H1 (cell line): ENCODE measurements around the gene TMEM108. TPM values are rescaled to one million over a fixed set of nuclear protein-coding genes. Genes with fewer than 3 reads are reported as not detected.

ENCODE experiments used
- CTCF ChIA-PET: fragments of 300-600 bp; sonication (Branson Sonifier 250); formaldehyde crosslinking; loops from one replicate; lab custom pipeline; 2021; ENCODE audit not compliant: partially characterized antibody; lab: Charles Lee
- POLR2A ChIA-PET: fragments of 300-600 bp; sonication (Branson Sonifier 250); formaldehyde crosslinking; loops from one replicate; lab custom pipeline; 2021; ENCODE audit warnings: inconsistent platforms; ENCODE audit not compliant: partially characterized antibody; lab: Charles Lee
- DNase-seq, 2 experiments: peaks; one replicate each; pipeline versions ENCODE4 v3.0.0 to v3.0.0-alpha.2; 2010 to 2022; ENCODE audit warnings: low spot score in 2 of 2, low read depth in 1 of 2, mixed read lengths in 1 of 2
- FAIRE-seq: peaks from 2 replicates; lab custom pipeline; 2011; peaks lifted over from hg19 to GRCh38; lab: Jason Lieb, UNC
- H2AFZ ChIP-seq: 2 replicates; pipeline ENCODE4 v1.8.1; 2012; ENCODE audit warnings: low read length, inconsistent platforms
- H2AK5ac ChIP-seq: 2 replicates; pipeline ENCODE4 v1.6.1; 2013; ENCODE audit warnings: low read depth, low read length
- H2BK120ac ChIP-seq: replicated peaks from 2 replicates; pipeline ENCODE3; 2013; ENCODE audit warnings: low read depth, low read length, inconsistent platforms
- H2BK12ac ChIP-seq: 2 replicates; pipeline ENCODE4 v1.6.1; 2013; ENCODE audit warnings: low read depth, low read length
- H2BK15ac ChIP-seq: 2 replicates; pipeline ENCODE4 v1.6.1; 2013; ENCODE audit warnings: low read length
- H2BK20ac ChIP-seq: 2 replicates; pipeline ENCODE4 v1.6.1; 2013; ENCODE audit warnings: low read length
- H2BK5ac ChIP-seq: 2 replicates; pipeline ENCODE4 v1.6.1; 2013; ENCODE audit warnings: low read depth, low read length
- H3K14ac ChIP-seq: 2 replicates; pipeline ENCODE4 v1.6.1; 2013; ENCODE audit warnings: inconsistent platforms; ENCODE audit not compliant: insufficient read length
- H3K18ac ChIP-seq: 2 replicates; pipeline ENCODE4 v1.6.1; 2013; ENCODE audit warnings: low read length; ENCODE audit errors: extremely low read depth
- H3K23ac ChIP-seq: 2 replicates; pipeline ENCODE4 v1.6.1; 2013; ENCODE audit warnings: inconsistent platforms; ENCODE audit not compliant: insufficient read length
- H3K23me2 ChIP-seq: 2 replicates; pipeline ENCODE4 v1.6.1; 2013; ENCODE audit warnings: low read depth, low read length
- H3K27ac ChIP-seq: 2 replicates; pipeline ENCODE4 v1.6.1; 2011; ENCODE audit warnings: low read depth, low read length, inconsistent platforms
- H3K27me3 ChIP-seq, 4 experiments: replicated peaks in 1 of 4; 1 replicate in 1 of 4; 2 replicates in 3 of 4; pipeline versions ENCODE4 v1.6.1 to v1.8.1; 2011 to 2013; ENCODE audit warnings: low read length in 3 of 4, mild to moderate bottlenecking in 3 of 4, inconsistent platforms in 2 of 4, mixed read lengths in 2 of 4, moderate library complexity in 1 of 4; ENCODE audit not compliant: control insufficient read depth in 3 of 4, insufficient read depth in 3 of 4; ENCODE audit errors: extremely low read depth in 1 of 4
- H3K36me3 ChIP-seq, 4 experiments: 2 replicates each; pipeline versions ENCODE4 v1.6.1 to v1.8.1; 2011 to 2013; ENCODE audit warnings: mild to moderate bottlenecking in 4 of 4, low read length in 3 of 4, moderate library complexity in 2 of 4, control low read depth in 1 of 4, inconsistent platforms in 1 of 4; ENCODE audit not compliant: insufficient read depth in 4 of 4, control insufficient read depth in 2 of 4
- H3K4ac ChIP-seq: replicated peaks from 2 replicates; pipeline ENCODE3; 2013; ENCODE audit warnings: low read length, low read depth, mixed read lengths, inconsistent platforms; ENCODE audit not compliant: insufficient read length
- H3K4me1 ChIP-seq, 4 experiments: replicated peaks in 1 of 4; 1 replicate in 1 of 4; 2 replicates in 3 of 4; pipeline versions ENCODE4 v1.6.1 to v1.8.1; 2011 to 2013; ENCODE audit warnings: low read length in 3 of 4, inconsistent platforms in 2 of 4, mixed read lengths in 1 of 4; ENCODE audit not compliant: insufficient read depth in 4 of 4, control insufficient read depth in 3 of 4
- H3K4me2 ChIP-seq, 2 experiments: 2 replicates each; pipeline versions ENCODE4 v1.6.1 to v1.8.1; 2011 to 2013; ENCODE audit warnings: low read depth in 2 of 2, low read length in 2 of 2, control low read depth in 1 of 2, inconsistent platforms in 1 of 2, mild to moderate bottlenecking in 1 of 2; ENCODE audit not compliant: insufficient read depth in 1 of 2
- H3K4me3 ChIP-seq, 4 experiments: fragments of 200-600, 300-600 bp in 1 of 4; sonication (generic), shearing (Covaris generic), sonication (Bioruptor Twin) in 1 of 4; 2 replicates each; pipeline versions ENCODE4 v1.5.1 to v1.8.1; 2011 to 2016; ENCODE audit warnings: low read length in 4 of 4, low read depth in 3 of 4, control low read depth in 2 of 4, inconsistent platforms in 2 of 4, mild to moderate bottlenecking in 2 of 4, mixed read lengths in 1 of 4, moderate library complexity in 1 of 4; ENCODE audit not compliant: insufficient read depth in 2 of 4; ENCODE audit errors: extremely low read depth in 1 of 4
- H3K56ac ChIP-seq: replicated peaks from 2 replicates; pipeline ENCODE3; 2013; ENCODE audit warnings: low read depth, mild to moderate bottlenecking, mixed read lengths, low read length, inconsistent platforms; ENCODE audit not compliant: insufficient read length
- H3K79me1 ChIP-seq: 2 replicates; pipeline ENCODE4 v1.6.1; 2013; ENCODE audit warnings: low read depth, low read length, control low read depth
- H3K79me2 ChIP-seq, 2 experiments: 2 replicates each; pipeline versions ENCODE4 v1.6.1 to v1.8.1; 2012 to 2013; ENCODE audit warnings: low read length in 2 of 2, mild to moderate bottlenecking in 2 of 2, inconsistent platforms in 1 of 2; ENCODE audit not compliant: insufficient read depth in 2 of 2, control insufficient read depth in 1 of 2
- H3K9ac ChIP-seq, 4 experiments: replicated peaks in 1 of 4; 1 replicate in 1 of 4; 2 replicates in 3 of 4; pipeline versions ENCODE4 v1.6.1 to v1.8.1; 2011 to 2013; ENCODE audit warnings: low read depth in 3 of 4, low read length in 3 of 4, control low read depth in 2 of 4, mild to moderate bottlenecking in 2 of 4, moderate library complexity in 2 of 4, inconsistent platforms in 1 of 4; ENCODE audit errors: extremely low read depth in 1 of 4
- H3K9me3 ChIP-seq, 2 experiments: 2 replicates each; pipeline versions ENCODE4 v1.6.1 to v1.8.1; 2012 to 2013; ENCODE audit warnings: mild to moderate bottlenecking in 2 of 2, moderate library complexity in 2 of 2, control low read depth in 1 of 2, inconsistent platforms in 1 of 2, low read depth in 1 of 2, low read length in 1 of 2, mixed read lengths in 1 of 2; ENCODE audit not compliant: insufficient read depth in 2 of 2
- H4K20me1 ChIP-seq, 2 experiments: replicated peaks in 1 of 2; 2 replicates each; pipeline versions ENCODE3 to v1.8.1; 2011 to 2013; ENCODE audit warnings: inconsistent platforms in 2 of 2, low read length in 2 of 2, mild to moderate bottlenecking in 1 of 2; ENCODE audit not compliant: insufficient read depth in 2 of 2, control insufficient read depth in 1 of 2
- H4K5ac ChIP-seq: 2 replicates; pipeline ENCODE4 v1.6.1; 2013; ENCODE audit warnings: low read length, low read depth, mixed read lengths, inconsistent platforms; ENCODE audit not compliant: insufficient read length
- H4K8ac ChIP-seq: 2 replicates; pipeline ENCODE4 v1.8.0; 2013; ENCODE audit warnings: mild to moderate bottlenecking, moderate library complexity, low read length, inconsistent platforms; ENCODE audit not compliant: insufficient read depth; ENCODE audit errors: extremely low read depth
- H4K91ac ChIP-seq: replicated peaks from 2 replicates; pipeline ENCODE3; 2013; ENCODE audit warnings: low read length, mixed read lengths, inconsistent platforms; ENCODE audit not compliant: insufficient read length
- ASH2L ChIP-seq: fragments of 200-600, 300-600 bp; sonication (generic); IDR thresholded peaks from one replicate; pipeline ENCODE4 v1.7.1; 2017; ENCODE audit warnings: low read length
- ATF3 ChIP-seq: IDR thresholded peaks from 2 replicates; pipeline ENCODE4 v1.6.1; 2011; ENCODE audit warnings: low read depth, mild to moderate bottlenecking, low read length; ENCODE audit not compliant: insufficient read depth
- CEBPB ChIP-seq: IDR thresholded peaks from 2 replicates; pipeline ENCODE4 v1.6.1; 2012; ENCODE audit warnings: low read depth, low read length
- CREB1 ChIP-seq: IDR thresholded peaks from 2 replicates; pipeline ENCODE4 v1.6.1; 2012; ENCODE audit warnings: inconsistent platforms
- CTBP2 ChIP-seq: IDR thresholded peaks from 2 replicates; pipeline ENCODE4 v1.7.0; 2011; ENCODE audit warnings: borderline replicate concordance, mild to moderate bottlenecking, moderate library complexity, mixed read lengths, low read length; ENCODE audit not compliant: insufficient read depth, insufficient read length
- HDAC2 ChIP-seq, 2 experiments: fragments of 300-600 bp in 1 of 2; sonication (generic) in 1 of 2; IDR thresholded peaks; 2 replicates each; pipeline ENCODE4 v1.6.1; 2011 to 2012; ENCODE audit warnings: low read depth in 2 of 2, low read length in 2 of 2, mild to moderate bottlenecking in 2 of 2, moderate library complexity in 2 of 2, borderline replicate concordance in 1 of 2, inconsistent platforms in 1 of 2
- JUND ChIP-seq: IDR thresholded peaks from 2 replicates; pipeline ENCODE4 v1.6.1; 2011; ENCODE audit warnings: mild to moderate bottlenecking, improper control_type of control experiment, low read length
- POLR2AphosphoS5 ChIP-seq: IDR thresholded peaks from 2 replicates; pipeline ENCODE4 v1.6.1; 2011; ENCODE audit warnings: low read depth, low read length
- SIN3A ChIP-seq, 2 experiments: IDR thresholded peaks in 1 of 2; conservative IDR thresholded peaks in 1 of 2; 2 replicates each; pipeline ENCODE4 v1.6.1; 2011 to 2012; ENCODE audit warnings: low read length in 2 of 2, improper control_type of control experiment in 1 of 2, low read depth in 1 of 2, mild to moderate bottlenecking in 1 of 2
- SIX5 ChIP-seq: IDR thresholded peaks from 2 replicates; pipeline ENCODE4 v1.6.1; 2011; ENCODE audit warnings: mild to moderate bottlenecking, low read depth, low read length
- SP1 ChIP-seq: IDR thresholded peaks from 2 replicates; pipeline ENCODE4 v1.6.1; 2011; ENCODE audit warnings: low read depth, low read length
- SP4 ChIP-seq: IDR thresholded peaks from 2 replicates; pipeline ENCODE4 v1.6.1; 2012; ENCODE audit warnings: low read length, inconsistent platforms
- TAF1 ChIP-seq: IDR thresholded peaks from 2 replicates; pipeline ENCODE4 v1.6.1; 2011; ENCODE audit warnings: mild to moderate bottlenecking, low read depth, low read length
- TAF7 ChIP-seq: optimal IDR thresholded peaks from 2 replicates; pipeline ENCODE3; 2011; ENCODE audit warnings: low read depth, mild to moderate bottlenecking, inconsistent platforms, low read length, moderate library complexity, borderline replicate concordance
- WGBS, 2 experiments: shearing (Covaris generic) in 1 of 2; methylation state at CpG; one replicate each; pipeline versions ENCODE4 v1.1.6 to v1.1.7; 2013 to 2015; ENCODE audit warnings: low lambda C conversion rate in 2 of 2, mixed read lengths in 2 of 2, inconsistent platforms in 1 of 2, low coverage in 1 of 2, missing lambda C conversion rate in 1 of 2; ENCODE audit not compliant: insufficient replicate concordance in 2 of 2, insufficient coverage in 1 of 2, insufficient read length in 1 of 2; ENCODE audit errors: extremely low coverage in 1 of 2, missing lambda C conversion rate in 1 of 2; 5-methylcytosine and 5-hydroxymethylcytosine counted together
- polyA plus RNA-seq, 7 experiments: library from polyadenylated mRNA; depleted of rRNA in 3 of 7; stranded (reverse) in 5 of 7; unstranded in 2 of 7; fragments of >200 nt in 5 of 7; fragments of 200-250 nt in 2 of 7; gene quantifications; 1 replicate in 5 of 7; 2 replicates in 1 of 7; 4 replicates in 1 of 7; pipeline versions ENCODE4 v1.2.1 to v1.2.3, GENCODE V29; 2011 to 2013; ENCODE audit warnings: missing spikeins in 2 of 7, mixed read lengths in 2 of 7
- total RNA-seq: library from RNA; stranded (reverse); fragmentation: NEBNext Ultra II Directional; extraction: Animal tissue kit (Norgen Biotek cat#: 25700); gene quantifications from 2 replicates; pipeline ENCODE4 v1.2.1, GENCODE V29; 2021

The TMEM108 gene
- total and polyA plus RNA-seq, 2 of the 8 experiments (the other 6 are each of a cell fraction or from before 2014, with no cell fraction given): 14.3 to 16.2 TPM

DNA sequence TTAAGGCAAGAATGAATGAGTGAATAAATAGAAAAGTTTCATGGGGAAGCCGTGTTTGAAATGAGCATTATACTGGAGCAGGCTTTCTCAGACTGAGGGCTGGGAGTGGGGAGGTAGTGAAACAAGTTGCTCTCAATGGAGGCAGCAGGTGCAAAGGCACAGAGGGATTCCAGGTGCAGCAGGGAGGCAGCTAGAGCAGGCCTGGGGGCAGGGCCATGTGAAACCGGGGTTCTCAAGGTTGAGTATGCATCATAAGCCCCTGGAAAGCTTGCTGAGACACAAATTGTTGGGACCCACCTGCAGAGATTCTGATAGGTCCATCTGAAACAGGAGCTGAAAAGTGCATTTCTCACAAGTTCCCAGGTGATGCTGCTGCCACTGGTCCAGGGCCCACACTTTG lies 406.9 kb downstream of the TMEM108 start:
- 95% methylated on average over 2 of the region's 2 CpGs; no CpG with 5 or more reads in 1 of the 2 experiments for WGBS, 2 experiments
- no peak overlapping the region for H3K4ac ChIP-seq
- no peak overlapping the region for H3K9ac ChIP-seq
- no peaks in the 10 kb centered on the region for H3K27me3 ChIP-seq
- no peak for FAIRE-seq
- H3K4me3 ChIP-seq: no peak overlapping the region
- no peak overlapping the region for H2BK20ac ChIP-seq
- H4K91ac ChIP-seq: no peak overlapping the region
- H2AK5ac ChIP-seq: no peak overlapping the region
- no peak for DNase-seq
- no peaks in the 10 kb centered on the region for H3K9me3 ChIP-seq
- no peaks in the 10 kb centered on the region for H4K20me1 ChIP-seq
- H2BK15ac ChIP-seq: no peak overlapping the region
- H3K27ac ChIP-seq: no peak overlapping the region
- no peak overlapping the region for H3K18ac ChIP-seq
- no peak overlapping the region for H4K5ac ChIP-seq
- no peak overlapping the region for H4K8ac ChIP-seq
- no peak overlapping the region for H3K23ac ChIP-seq
- no peaks in the 10 kb centered on the region for H3K79me2 ChIP-seq
- H3K36me3 ChIP-seq: no peaks in the 10 kb centered on the region
- H3K79me1 ChIP-seq: no peaks in the 10 kb centered on the region
- no peak overlapping the region for H3K14ac ChIP-seq
- no peak overlapping the region for H2AFZ ChIP-seq
- no peak overlapping the region for H2BK5ac ChIP-seq
- no peak overlapping the region for H2BK120ac ChIP-seq
- H3K4me2 ChIP-seq: no peak overlapping the region
- no peak overlapping the region for H3K56ac ChIP-seq
- no peak overlapping the region for H2BK12ac ChIP-seq
- ChIA-PET POLR2A (no interaction called here), CTCF (interaction anchor here (0.6 to 3.5 kb wide), 2 partner anchors 11 to 115 kb away, joined by 3 to 21 read pairs; no protein-coding TSS in a partner anchor)
- no peaks in the 10 kb centered on the region for H3K4me1 ChIP-seq
- H3K23me2 ChIP-seq: no peaks in the 10 kb centered on the region
- TF ChIP-seq SIN3A (conservative IDR thresholded peaks at IDR 0.05 in 1 of 2, IDR thresholded peaks at IDR 0.05 in 1 of 2; ENCODE audit: low read depth in 1 of 2, low read length in 2 of 2) (no peak), SP4 (no peak), CEBPB (no peak), POLR2AphosphoS5 (no peak), TAF7 (no peak), ATF3 (no peak), TAF1 (no peak), JUND (no peak), CREB1 (no peak), SP1 (no peak), HDAC2 (IDR thresholded peaks at IDR 0.05; ENCODE audit: borderline replicate concordance in 1 of 2, low read depth in 2 of 2, low read length in 2 of 2) (no peak), ASH2L (no peak), CTBP2 (no peak), SIX5 (no peak)
